Osteocyte (in vitro differentiated cells): ENCODE results near the gene IDH3G. TPM values are rescaled to one million over a fixed set of nuclear protein-coding genes. Genes with fewer than 3 reads are reported as not detected.

Experiments used
- DNase-seq: peaks from one replicate; pipeline ENCODE4 v3.0.0; 2021; ENCODE audit warnings: mixed read lengths; ENCODE audit not compliant: unreplicated experiment; ENCODE audit errors: extremely low spot score
- H3K27ac Mint-ChIP-seq: one replicate; pipeline ENCODE4 v1.8.0; 2021; ENCODE audit warnings: mild to moderate bottlenecking, mixed read lengths; ENCODE audit not compliant: unreplicated experiment
- H3K27me3 Mint-ChIP-seq: one replicate; pipeline ENCODE4 v1.8.0; 2021; ENCODE audit warnings: mixed read lengths; ENCODE audit not compliant: unreplicated experiment
- H3K36me3 Mint-ChIP-seq: one replicate; pipeline ENCODE4 v1.8.0; 2021; ENCODE audit warnings: mixed read lengths; ENCODE audit not compliant: unreplicated experiment
- H3K4me1 Mint-ChIP-seq: one replicate; pipeline ENCODE4 v1.8.0; 2021; ENCODE audit warnings: mixed read lengths; ENCODE audit not compliant: unreplicated experiment
- H3K4me3 Mint-ChIP-seq: one replicate; pipeline ENCODE4 v1.8.0; 2021; ENCODE audit warnings: mild to moderate bottlenecking, moderate library complexity, mixed read lengths; ENCODE audit not compliant: unreplicated experiment
- H3K9me3 Mint-ChIP-seq: one replicate; pipeline ENCODE4 v1.8.0; 2021; ENCODE audit warnings: mixed read lengths; ENCODE audit not compliant: unreplicated experiment
- CTCF ChIP-seq: fragments of 200-600 bp; sonication (generic); IDR thresholded peaks from 2 replicates; pipeline ENCODE4 v1.5.0; 2021; ENCODE audit warnings: antibody characterized with exemption, mild to moderate bottlenecking, moderate library complexity
- total RNA-seq: library from RNA; stranded (reverse); gene quantifications from 2 replicates; pipeline ENCODE4 v1.2.1, GENCODE V29; 2021

Gene IDH3G
- total RNA-seq, 1 donor from 2014 or later: 63.5 TPM

GRCh38 chrX:153806999-153807575, 12.9 kb upstream of the IDH3G start:
- DNase-seq: no peak
- H3K4me3 Mint-ChIP-seq: no peak overlapping the region
- H3K4me1 Mint-ChIP-seq: no peaks in the 10 kb centered on the region
- H3K27ac Mint-ChIP-seq: no peak overlapping the region
- H3K36me3 Mint-ChIP-seq: no peaks in the 10 kb centered on the region
- no peaks in the 10 kb centered on the region for H3K27me3 Mint-ChIP-seq
- no peaks in the 10 kb centered on the region for H3K9me3 Mint-ChIP-seq
- no peak for TF ChIP-seq CTCF

- Mint-ChIP-seq H3K27ac (no peak overlapping the region), H3K4me3 (no peak overlapping the region), H3K36me3 (no peaks in the 10 kb centered on the region), H3K27me3 (no peaks in the 10 kb centered on the region), H3K9me3 (no peaks in the 10 kb centered on the region), H3K4me1 (no peaks in the 10 kb centered on the region)
- no peak for TF ChIP-seq CTCF
- DNase-seq: no peak
Observed at GRCh38 chrX:153805436-153805835, 11.3 kb upstream of the IDH3G start.

- no peak for DNase-seq
- Mint-ChIP-seq H3K4me1 (no peaks in the 10 kb centered on the region), H3K36me3 (no peaks in the 10 kb centered on the region), H3K27ac (no peak overlapping the region), H3K9me3 (no peaks in the 10 kb centered on the region), H3K4me3 (no peak overlapping the region), H3K27me3 (no peaks in the 10 kb centered on the region)
- no peak for TF ChIP-seq CTCF
Observed at GRCh38 chrX:153804621-153805020, 10.4 kb upstream of the IDH3G start.

GRCh38 chrX:153804100-153804595, 10.0 kb upstream of the IDH3G start:
- H3K36me3 Mint-ChIP-seq: no peaks in the 10 kb centered on the region
- H3K4me3 Mint-ChIP-seq: no peak overlapping the region
- H3K9me3 Mint-ChIP-seq: no peaks in the 10 kb centered on the region
- no peak for TF ChIP-seq CTCF
- no peaks in the 10 kb centered on the region for H3K4me1 Mint-ChIP-seq
- DNase-seq: no peak
- no peak overlapping the region for H3K27ac Mint-ChIP-seq
- no peaks in the 10 kb centered on the region for H3K27me3 Mint-ChIP-seq

- no peak overlapping the region for H3K27ac Mint-ChIP-seq
- no peaks in the 10 kb centered on the region for H3K36me3 Mint-ChIP-seq
- H3K4me1 Mint-ChIP-seq: no peaks in the 10 kb centered on the region
- no peak overlapping the region for H3K4me3 Mint-ChIP-seq
- no peak for TF ChIP-seq CTCF
- H3K9me3 Mint-ChIP-seq: no peaks in the 10 kb centered on the region
- no peaks in the 10 kb centered on the region for H3K27me3 Mint-ChIP-seq
- DNase-seq: no peak
Observed at GRCh38 chrX:153803211-153804099, 9.3 kb upstream of the IDH3G start.
